Measurements from ENCODE around the gene ZFAND2B. TPM values are rescaled to one million over a fixed set of nuclear protein-coding genes. Genes with fewer than 3 reads are reported as not detected.

Gene ZFAND2B
- total RNA-seq, 4 donors from 2014 or later = 34.6 to 49.9 (median 43.6) TPM

DNA sequence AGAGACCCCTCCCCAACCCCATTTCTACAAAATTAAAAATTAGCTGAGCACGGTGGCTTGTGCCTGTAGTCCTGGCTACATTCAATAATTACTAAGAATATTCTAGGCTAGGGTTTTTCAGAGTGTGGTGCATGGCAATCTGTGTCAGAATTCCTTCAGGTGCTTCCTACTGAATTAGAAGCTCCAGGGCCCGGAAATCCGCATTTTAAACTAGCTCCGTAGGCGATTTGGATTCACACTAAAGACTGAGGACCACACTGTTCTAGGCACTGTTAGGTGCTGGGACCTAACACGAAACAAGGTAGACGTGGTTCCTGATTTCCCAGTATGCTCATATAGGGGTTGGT lies 628 bp upstream of the ZFAND2B start:
- H3K4me3 ChIP-seq = peak overlapping the region; percentile 70 to 83 (median 73)
- peak overlapping the region; percentile 93 to 99 (median 97) for H3K27ac ChIP-seq
- peaks cover 6 to 32% (median 23%) of the 10 kb centered on the region in 3 donors for H3K36me3 ChIP-seq
- 12 to 17% methylated on average over 5 to 7 of the region's 7 CpGs for WGBS, 2 donors
- intact Hi-C loops (cut with DNase I) = no loop called here
- no peaks in the 10 kb centered on the region for H3K27me3 ChIP-seq
- no peaks in the 10 kb centered on the region for H3K9me3 ChIP-seq
- H3K4me1 ChIP-seq = peaks cover 12 to 34% (median 14%) of the 10 kb centered on the region in 3 donors
- no peak for DNase-seq
- TF ChIP-seq POLR2A (IDR thresholded peaks at IDR 0.05) = no peak
- TF ChIP-seq, protein P1, sequence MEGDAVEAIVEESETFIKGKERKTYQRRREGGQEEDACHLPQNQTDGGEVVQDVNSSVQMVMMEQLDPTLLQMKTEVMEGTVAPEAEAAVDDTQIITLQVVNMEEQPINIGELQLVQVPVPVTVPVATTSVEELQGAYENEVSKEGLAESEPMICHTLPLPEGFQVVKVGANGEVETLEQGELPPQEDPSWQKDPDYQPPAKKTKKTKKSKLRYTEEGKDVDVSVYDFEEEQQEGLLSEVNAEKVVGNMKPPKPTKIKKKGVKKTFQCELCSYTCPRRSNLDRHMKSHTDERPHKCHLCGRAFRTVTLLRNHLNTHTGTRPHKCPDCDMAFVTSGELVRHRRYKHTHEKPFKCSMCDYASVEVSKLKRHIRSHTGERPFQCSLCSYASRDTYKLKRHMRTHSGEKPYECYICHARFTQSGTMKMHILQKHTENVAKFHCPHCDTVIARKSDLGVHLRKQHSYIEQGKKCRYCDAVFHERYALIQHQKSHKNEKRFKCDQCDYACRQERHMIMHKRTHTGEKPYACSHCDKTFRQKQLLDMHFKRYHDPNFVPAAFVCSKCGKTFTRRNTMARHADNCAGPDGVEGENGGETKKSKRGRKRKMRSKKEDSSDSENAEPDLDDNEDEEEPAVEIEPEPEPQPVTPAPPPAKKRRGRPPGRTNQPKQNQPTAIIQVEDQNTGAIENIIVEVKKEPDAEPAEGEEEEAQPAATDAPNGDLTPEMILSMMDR (IDR thresholded peaks at IDR 0.05) = no peak

DNA sequence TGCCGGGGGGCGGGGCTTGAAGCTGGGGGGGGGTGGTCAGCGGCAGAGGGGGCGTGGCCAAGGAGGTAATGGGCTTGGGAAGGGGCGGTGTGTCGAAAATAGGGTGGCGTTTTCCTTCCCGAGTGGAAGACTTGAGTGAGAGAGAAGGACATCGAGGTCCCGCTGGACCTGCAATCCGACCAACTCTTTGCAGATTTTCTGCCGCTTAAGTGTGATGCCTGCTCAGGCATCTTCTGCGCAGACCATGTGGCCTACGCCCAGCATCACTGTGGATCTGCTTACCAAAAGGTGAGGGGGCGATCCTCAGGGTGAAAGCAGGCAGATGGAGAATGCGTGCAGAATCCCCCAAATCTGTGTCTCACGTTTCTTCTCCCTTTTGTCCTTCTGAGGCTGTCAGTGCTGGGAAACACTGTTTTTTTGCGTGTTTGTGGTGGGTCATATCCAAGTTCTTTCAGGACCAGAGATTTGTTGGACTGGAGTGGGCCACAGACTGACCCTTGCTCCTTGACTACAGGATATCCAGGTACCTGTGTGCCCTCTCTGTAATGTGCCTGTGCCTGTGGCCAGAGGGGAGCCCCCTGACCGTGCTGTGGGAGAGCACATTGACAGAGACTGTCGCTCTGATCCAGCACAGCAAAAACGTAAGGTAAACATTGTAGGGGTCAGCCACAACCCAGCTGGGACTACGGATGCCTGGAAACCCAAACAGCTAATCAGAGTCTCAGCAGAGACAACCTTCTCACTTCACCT lies 727 bp downstream of the ZFAND2B start:
- Histone ChIP-seq H3K9me3 (no peaks in the 10 kb centered on the region), H3K36me3 (peaks cover 9 to 42% (median 24%) of the 10 kb centered on the region in 3 donors), H3K27ac (peak overlapping the region; percentile 93 to 99 (median 97)), H3K4me3 (peak overlapping the region; percentile 70 to 83 (median 73)), H3K27me3 (no peaks in the 10 kb centered on the region), H3K4me1 (peaks cover 12 to 34% (median 14%) of the 10 kb centered on the region in 3 donors)
- TF ChIP-seq POLR2A (IDR thresholded peaks at IDR 0.05) = no peak
- TF ChIP-seq, protein P1 (IDR thresholded peaks at IDR 0.05) = no peak
- DNase-seq = no peak
- 5 to 22% methylated on average over 9 to 17 of the region's 22 CpGs for WGBS, 2 donors
- intact Hi-C loops (cut with DNase I) = no loop called here

DNA sequence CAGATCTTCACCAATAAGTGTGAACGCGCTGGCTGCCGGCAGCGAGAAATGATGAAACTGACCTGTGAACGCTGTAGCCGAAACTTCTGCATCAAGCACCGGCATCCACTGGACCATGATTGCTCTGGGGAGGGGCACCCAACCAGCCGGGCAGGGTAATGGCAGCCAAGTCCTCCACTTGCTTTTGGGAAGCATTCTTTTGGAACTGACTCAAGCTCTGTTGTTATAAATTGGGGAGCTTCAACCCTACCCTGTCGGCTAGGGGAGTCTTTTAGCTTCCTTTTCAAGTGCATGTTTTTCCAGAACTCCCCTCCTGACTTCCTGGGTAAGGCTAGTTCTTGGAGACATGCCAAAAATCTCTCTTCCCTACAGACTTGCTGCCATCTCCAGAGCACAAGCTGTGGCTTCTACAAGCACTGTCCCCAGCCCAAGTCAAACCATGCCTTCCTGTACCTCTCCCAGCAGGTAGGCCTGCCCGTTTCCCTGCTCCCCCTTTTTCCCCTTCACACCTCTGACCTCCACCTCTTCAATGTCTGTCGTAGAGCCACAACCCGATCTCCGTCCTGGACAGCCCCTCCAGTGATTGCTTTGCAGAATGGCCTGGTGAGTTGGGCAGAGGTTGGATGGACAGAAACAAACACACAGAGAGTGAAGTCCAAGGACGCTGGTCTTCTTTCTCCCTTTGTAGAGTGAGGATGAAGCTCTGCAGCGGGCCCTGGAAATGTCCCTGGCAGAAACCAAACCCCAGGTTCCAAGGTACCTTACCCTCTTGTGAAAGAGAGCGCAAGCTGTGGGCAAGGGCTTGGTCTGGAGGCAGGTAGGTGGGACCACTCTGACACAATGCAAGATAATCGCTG lies 1.5 kb downstream of the ZFAND2B start:
- Histone ChIP-seq H3K27me3 (no peaks in the 10 kb centered on the region), H3K36me3 (peaks cover 15 to 50% (median 24%) of the 10 kb centered on the region in 3 donors), H3K27ac (peak overlapping the region; percentile 93 to 99 (median 97)), H3K9me3 (no peaks in the 10 kb centered on the region), H3K4me1 (peaks cover 12 to 34% (median 14%) of the 10 kb centered on the region in 3 donors), H3K4me3 (peak overlapping the region; percentile 70 to 83 (median 73))
- TF ChIP-seq POLR2A (IDR thresholded peaks at IDR 0.05) = no peak
- TF ChIP-seq, protein P1 (IDR thresholded peaks at IDR 0.05) = no peak
- 54 to 62% methylated on average over 15 to 16 of the region's 17 CpGs for WGBS, 2 donors
- no peak for DNase-seq
- intact Hi-C loops (cut with DNase I) = no loop called here

DNA sequence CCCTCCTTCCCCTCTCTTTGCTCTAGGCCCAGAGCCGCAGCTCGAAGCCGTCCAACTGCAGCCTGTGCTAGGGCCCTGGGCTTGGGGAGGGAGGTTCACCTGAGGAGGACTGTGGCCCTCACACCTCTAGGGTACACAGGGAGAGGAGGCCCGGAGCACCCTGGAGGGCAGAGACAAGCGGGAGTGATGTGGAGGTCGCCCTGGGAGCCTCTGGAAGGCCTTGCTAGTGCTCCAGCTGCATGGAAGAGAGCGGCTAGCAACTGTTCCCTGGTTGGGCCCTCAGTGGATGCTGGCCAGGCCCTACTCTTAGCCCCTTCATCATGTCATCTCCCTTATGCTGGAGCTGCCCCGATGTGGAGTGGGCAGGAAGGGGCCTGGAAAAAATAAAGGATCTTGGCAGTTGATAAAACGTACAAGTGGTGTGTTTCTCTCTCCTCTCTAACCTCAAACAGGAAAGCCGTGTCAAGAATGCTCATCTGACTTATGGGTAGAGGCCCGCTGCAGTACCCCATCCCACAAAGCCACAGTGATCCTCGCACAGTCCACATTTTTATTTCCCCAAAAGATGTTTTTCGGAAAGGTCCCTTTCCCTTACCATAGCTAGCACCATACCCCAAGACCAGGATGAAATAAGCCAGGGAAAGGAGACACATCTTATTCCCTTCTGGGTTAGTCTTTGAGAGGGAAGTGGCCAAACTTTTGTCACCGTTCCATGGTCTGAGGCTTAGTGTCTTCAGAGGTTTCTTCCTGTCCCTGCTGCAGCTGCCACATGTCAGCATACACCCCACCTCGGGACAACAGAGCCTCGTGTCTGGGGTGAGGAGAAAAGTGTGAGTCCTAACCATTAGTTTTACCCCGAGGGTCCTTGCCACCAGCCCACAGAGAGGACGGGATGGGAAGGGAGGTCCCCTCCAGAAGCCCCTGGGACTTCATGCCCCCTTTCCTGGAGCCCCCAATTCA lies 2.9 kb downstream of the ZFAND2B start:
- no peak for DNase-seq
- peaks cover 12 to 34% (median 14%) of the 10 kb centered on the region in 3 donors for H3K4me1 ChIP-seq
- H3K36me3 ChIP-seq = peaks cover 26 to 65% (median 29%) of the 10 kb centered on the region in 3 donors
- H3K4me3 ChIP-seq = no peak overlapping the region
- peak overlapping the region in 2 of 4 donors; percentile 21 to 97 for H3K27ac ChIP-seq
- 71 to 79% methylated on average over 8 to 15 of the region's 18 CpGs for WGBS, 2 donors
- no peaks in the 10 kb centered on the region for H3K9me3 ChIP-seq
- TF ChIP-seq, protein P1 (IDR thresholded peaks at IDR 0.05) = no peak
- TF ChIP-seq POLR2A (IDR thresholded peaks at IDR 0.05) = no peak
- no peaks in the 10 kb centered on the region for H3K27me3 ChIP-seq
- intact Hi-C loops (cut with DNase I) = loop anchor here (10.0 kb wide), 1 partner anchor 45 kb away; the partner anchor contains the start of gene NHEJ1

Data from esophagus squamous epithelium (tissue), 5 donors.